HG03558 (cell line): ENCODE results near the gene CALY.

Experiments used
- ATAC-seq: cut with Tn5 transposase; IDR thresholded peaks from one replicate; pipeline ENCODE4 v1.9.1; 2021; ENCODE audit warnings: moderate number of reproducible peaks; ENCODE audit not compliant: unreplicated experiment; ENCODE audit errors: extremely low read depth

Gene CALY

GRCh38 chr10:133353202-133353959 lies 16.7 kb upstream of the CALY start:
- ATAC-seq = no peak

DNA sequence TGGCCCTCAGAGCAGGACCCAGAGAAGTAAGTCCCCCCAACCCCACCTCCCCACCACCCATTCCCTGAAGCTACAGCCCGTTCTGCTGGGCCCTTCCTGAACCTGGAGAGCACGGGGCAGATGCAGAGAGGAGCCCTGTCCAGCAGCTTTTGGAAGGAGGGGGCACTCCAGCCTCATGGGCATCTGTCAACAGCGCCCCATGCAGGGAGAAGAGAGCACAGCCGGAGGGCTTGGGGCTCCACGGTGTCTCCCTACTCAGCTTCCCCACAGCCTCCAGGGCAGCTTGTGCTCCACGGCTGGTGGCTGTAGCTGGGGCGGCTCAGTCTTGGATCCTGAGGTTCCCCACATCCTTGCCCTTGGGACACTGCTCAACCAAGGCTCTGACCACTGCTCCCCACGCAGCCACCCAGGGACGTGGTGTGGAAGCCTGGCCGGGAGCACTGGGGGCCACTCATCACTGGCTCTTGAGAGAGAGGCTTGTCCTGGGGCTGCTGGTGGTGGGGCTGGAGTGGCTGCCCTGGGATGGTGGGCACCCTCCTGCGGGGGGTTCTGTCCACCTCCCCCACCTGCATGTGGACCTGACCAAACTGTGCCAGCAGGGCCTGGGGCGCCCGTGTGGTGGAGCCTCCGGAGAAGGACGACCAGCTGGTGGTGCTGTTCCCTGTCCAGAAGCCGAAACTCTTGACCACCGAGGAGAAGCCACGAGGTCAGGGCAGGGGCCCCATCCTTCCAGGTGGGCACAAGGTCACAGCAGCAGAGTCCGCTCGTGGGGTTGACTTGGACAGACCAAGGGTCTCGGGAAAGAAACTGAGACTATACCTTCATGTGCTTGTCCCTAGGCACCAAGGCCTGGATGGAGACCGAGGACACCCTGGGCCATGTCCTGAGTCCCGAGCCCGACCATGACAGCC lies 15.0 kb upstream of the CALY start:
- ATAC-seq = no peak

DNA sequence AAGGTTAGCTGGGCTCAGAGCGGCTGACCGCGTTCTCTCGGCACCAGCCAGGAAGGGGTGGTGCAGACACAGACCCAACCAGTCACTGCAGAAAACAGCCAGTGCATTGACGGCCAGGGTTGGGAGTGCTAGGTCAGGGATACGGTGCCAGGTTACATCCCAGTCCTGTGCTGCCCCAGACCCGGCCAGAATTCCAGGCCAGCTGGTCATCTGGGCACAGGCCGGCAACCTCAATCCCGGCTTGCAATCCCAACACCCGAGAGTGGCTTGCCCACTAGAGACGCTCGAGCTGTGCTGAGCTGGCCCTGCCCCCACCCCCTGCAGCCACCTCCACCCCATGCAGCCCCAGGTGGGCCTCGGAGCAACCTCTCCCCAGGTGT lies 14.2 kb upstream of the CALY start:
- ATAC-seq = no peak

DNA sequence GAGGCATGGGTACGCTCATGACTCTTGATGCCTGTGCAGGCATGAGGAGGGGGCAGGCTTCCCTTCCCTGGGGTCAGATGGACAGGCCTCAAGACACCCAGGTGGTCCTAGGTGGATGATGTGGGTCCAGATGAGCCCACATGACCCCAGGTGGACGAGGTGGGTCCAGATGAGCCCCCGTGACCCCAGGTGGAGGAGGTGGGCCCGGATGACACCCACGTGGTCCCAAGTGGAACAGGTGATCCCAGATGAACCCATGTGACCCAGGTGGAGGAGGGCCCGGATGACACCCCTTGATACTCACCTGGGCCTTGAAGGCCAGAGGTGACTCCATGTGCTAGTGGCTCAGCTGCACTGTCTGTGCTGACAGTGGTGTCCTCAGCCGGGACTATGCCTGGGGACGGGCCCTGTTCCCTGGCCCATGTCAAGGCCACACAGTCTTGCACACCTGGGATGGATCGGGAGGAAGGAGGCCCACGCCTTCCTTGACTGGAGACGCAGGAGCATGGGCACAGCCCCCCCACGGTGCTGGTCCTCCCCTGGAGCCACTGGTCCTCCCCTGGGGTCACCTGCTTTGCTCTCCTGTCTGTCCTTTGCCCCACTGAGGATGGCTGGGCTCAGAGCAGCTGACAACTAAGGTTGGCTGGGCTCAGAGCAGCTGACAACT lies 13.7 kb upstream of the CALY start:
- no peak for ATAC-seq

GRCh38 chr10:133349577-133350011 lies 12.9 kb upstream of the CALY start:
- ATAC-seq = no peak

DNA sequence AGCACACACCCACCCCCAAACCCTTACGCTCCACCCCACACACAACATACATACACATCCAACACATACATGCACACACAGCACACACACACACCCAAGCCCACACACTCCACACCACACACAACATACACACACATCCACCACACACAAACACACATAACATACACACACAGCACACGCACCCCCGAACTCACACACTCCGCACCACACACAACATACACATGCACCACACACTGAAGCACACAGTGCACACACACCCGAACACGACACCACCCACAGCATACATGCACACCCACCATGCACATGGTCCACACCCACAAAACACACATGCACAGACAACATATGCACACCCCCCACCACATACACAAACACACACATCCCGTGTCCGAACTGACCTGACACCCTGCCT lies 12.5 kb upstream of the CALY start:
- no peak for ATAC-seq

- no peak for ATAC-seq
These were observed 11.2 kb upstream of the CALY start for GRCh38 chr10:133347710-133348517.

GRCh38 chr10:133346413-133346812 lies 9.7 kb upstream of the CALY start:
- no peak for ATAC-seq

DNA sequence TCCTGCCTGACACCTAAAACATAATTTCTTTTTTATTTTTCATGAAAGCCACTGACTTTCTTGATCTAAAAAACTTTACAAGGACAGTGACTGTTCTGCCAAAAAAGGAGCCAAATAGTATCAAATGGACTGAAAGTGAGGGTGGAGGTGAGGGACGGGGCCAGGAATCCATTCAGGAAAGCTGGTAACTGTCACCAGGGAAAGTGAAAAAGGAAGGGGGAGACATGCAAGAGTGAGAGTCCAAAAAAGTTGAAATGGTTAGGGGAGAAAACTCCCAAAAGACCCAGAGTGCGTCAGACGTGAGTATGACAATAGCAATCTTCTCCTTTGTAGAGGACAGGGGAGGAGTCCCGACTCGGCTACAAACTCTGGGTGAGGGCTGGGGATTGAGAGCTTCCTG lies 7.5 kb upstream of the CALY start:
- no peak for ATAC-seq

- ATAC-seq = no peak
These were observed 6.9 kb upstream of the CALY start for GRCh38 chr10:133343558-133343957.

GRCh38 chr10:133342942-133343341 lies 6.2 kb upstream of the CALY start:
- no peak for ATAC-seq

DNA sequence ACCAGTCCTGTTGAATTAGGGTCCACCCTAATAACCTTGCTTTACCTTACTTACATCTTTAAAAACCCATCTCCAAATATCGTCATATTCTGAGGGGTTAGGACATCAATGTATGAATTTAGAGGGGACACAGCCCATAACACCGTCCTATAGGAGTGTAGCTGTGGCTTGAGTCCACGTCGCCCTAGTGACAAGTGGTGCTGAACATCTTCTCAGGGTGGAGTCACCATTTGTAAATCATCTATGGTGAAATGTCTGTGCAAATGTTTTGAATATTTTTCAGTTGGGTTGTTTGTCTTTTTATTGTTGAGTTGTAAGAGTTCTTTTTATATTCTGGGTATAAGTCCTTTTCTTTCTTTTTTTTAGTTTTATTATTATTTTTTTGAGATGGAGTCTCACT lies 5.3 kb upstream of the CALY start:
- ATAC-seq = no peak

- ATAC-seq = no peak
These were observed 3.1 kb upstream of the CALY start for GRCh38 chr10:133339708-133340380.

DNA sequence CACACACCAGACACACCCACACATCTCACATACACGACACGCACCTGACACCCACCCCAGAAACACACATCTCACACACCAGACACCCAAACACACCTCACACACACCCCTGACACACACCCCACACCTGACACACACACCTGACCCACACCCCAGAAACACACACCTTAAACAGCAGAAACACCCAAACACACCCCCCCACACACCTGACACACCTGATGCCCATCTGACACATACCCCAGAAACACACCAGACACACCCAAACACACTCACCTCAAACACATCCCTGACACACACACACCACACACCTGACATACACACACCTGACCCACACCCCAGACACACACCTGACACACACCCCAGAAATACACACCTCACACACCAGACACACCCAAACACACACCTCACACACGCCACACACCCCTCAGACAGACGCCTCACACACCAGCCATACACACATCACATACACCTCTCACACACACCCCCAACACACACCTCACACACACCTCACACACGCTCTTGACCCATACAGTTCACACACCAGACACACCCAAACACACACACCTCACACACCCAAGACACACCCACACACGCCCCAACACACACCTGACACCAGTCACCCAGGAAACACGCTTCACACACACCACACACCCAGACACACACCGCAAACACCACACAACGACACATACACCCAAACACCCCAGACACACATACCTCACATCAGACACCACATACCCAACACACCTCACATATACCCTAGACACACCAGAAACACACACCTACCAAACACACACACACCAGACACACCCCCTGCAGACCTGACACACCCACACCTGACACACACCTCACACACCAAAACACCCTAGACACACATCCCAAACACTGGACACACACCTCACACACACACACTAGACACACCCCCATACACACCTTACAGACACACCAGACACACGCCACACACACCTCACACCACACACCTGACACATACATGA lies 1.7 kb upstream of the CALY start:
- no peak for ATAC-seq

DNA sequence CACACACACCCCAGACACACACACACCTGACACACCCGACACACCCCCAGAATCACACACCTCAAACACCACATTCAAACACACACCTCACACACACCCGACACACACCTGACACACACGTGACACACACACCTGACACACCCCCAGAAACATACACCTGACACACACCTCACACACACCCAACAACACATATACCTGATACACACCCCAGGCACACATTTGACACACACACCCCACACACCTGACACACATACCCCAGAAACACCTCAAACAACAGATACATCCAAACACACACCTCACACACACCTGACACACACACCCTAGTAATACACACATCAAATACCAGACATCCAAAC lies 652 bp upstream of the CALY start:
- ATAC-seq = no peak

- ATAC-seq = no peak
These were observed 549 bp downstream of the CALY start for GRCh38 chr10:133336118-133336576.

DNA sequence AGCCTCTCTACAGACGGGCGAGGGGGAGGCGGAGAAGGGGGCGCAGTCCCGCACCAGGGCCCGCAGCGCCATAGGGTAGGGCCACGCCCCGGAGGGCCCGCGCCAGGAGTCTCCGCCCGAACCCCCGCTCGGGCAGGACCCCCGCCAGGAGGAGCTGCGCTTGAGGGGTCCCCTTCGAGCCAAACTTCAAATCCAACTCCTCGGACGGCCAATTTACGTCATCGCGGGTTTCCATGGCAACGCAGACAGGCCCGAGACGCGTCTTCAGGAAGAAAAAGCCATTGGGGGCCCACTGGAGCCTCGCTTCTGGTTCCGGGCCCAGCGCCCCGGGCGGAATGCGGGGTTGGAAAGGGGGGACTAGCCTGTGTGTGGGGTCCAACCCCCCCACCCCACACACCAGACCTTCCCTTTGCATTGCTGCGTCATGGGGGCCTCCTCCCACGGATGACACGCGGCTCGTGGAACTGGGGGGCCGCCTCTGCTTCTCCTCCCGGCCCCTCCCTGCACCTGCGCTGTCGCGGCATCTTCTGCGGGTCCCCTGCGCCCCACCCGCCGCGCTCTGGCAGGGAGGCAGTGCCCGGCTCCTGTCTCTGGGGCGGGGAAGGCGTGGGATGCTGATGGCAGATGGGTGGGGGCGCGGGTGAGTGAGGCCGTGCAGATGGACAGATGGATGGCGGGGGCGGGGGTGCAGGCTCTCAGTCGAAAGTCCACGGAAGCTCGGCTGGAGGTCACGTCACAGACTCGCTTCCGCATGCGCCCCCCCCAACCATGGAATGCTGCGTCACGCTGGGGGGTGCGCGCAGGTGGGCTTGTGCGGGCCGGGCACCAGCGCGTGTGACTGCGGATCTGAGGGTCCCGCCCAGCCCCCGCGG lies 1.2 kb downstream of the CALY start:
- no peak for ATAC-seq
